RWPE1 (cell line): ENCODE results near the gene CLSTN2.
"Not testable (repeated sequence)": the region's sequence is repeated elsewhere in the genome, so short reads cannot be mapped to it uniquely, and the experiment has no call there.

Experiments
- CTCF ChIA-PET: fragments of 350-600 bp; sonication (Branson Sonifier 250); formaldehyde crosslinking; extraction: SDS; loops from one replicate; lab custom pipeline; 2021; lab: Yijun Ruan, JAX
- POLR2A ChIA-PET: fragments of 400-600 bp; formaldehyde crosslinking; extraction: SDS; loops from one replicate; lab custom pipeline; 2020; ENCODE audit warnings: antibody characterized with exemption; ENCODE audit not compliant: low non-redundant PET; lab: Yijun Ruan, JAX
- DNase-seq: peaks from one replicate; pipeline ENCODE4 v3.0.0; 2012; ENCODE audit warnings: low spot score
- H3K27ac ChIP-seq: fragments of 450-650 bp; 2 replicates; pipeline ENCODE4 v1.5.1; 2017
- TF ChIP-seq, protein P1 (sequence below): fragments of 450-650 bp; conservative IDR thresholded peaks from 2 replicates; pipeline ENCODE4 v1.5.1; 2017; ENCODE audit warnings: low read depth, mild to moderate bottlenecking

CLSTN2 gene

GRCh38 chr3:140423146-140423545, 488.2 kb downstream of the CLSTN2 start:
- no peak for DNase-seq
- POLR2A ChIA-PET = no interaction called here
- TF ChIP-seq, protein P1, sequence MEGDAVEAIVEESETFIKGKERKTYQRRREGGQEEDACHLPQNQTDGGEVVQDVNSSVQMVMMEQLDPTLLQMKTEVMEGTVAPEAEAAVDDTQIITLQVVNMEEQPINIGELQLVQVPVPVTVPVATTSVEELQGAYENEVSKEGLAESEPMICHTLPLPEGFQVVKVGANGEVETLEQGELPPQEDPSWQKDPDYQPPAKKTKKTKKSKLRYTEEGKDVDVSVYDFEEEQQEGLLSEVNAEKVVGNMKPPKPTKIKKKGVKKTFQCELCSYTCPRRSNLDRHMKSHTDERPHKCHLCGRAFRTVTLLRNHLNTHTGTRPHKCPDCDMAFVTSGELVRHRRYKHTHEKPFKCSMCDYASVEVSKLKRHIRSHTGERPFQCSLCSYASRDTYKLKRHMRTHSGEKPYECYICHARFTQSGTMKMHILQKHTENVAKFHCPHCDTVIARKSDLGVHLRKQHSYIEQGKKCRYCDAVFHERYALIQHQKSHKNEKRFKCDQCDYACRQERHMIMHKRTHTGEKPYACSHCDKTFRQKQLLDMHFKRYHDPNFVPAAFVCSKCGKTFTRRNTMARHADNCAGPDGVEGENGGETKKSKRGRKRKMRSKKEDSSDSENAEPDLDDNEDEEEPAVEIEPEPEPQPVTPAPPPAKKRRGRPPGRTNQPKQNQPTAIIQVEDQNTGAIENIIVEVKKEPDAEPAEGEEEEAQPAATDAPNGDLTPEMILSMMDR = no peak
- no peak overlapping the region for H3K27ac ChIP-seq
- CTCF ChIA-PET = no interaction called here

DNA sequence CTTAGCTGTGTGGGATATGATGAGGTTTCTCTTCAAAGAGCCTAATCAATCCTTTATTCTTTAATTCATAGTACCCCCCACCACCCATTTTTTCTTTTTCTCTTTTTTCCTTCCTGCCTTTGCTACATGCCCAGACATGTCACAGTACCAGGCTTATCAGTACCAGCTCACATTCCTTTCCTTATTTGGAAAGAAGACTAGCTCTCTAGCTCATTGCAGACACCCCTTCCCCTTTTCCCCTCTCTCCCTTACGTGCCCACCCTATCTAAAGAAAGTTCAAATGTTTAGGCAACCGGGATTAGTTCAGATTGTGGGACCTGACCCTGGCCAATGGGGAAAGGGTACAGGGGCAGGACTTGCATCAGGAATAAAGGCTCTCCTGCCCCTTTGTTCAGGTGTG, 488.6 kb downstream of the CLSTN2 start:
- H3K27ac ChIP-seq, DNase-seq, CTCF ChIA-PET, POLR2A ChIA-PET: not testable (repeated sequence)

GRCh38 chr3:140424211-140424610, 489.2 kb downstream of the CLSTN2 start:
- DNase-seq = no peak
- POLR2A ChIA-PET = no interaction called here
- H3K27ac ChIP-seq = no peak overlapping the region
- TF ChIP-seq, protein P1 = no peak
- CTCF ChIA-PET = no interaction called here

GRCh38 chr3:140424726-140425125, 489.7 kb downstream of the CLSTN2 start:
- TF ChIP-seq, protein P1 = no peak
- no peak overlapping the region for H3K27ac ChIP-seq
- DNase-seq = no peak
- CTCF ChIA-PET = interaction anchor here (0.6 kb wide), 1 partner anchor 710 kb away, joined by 3 read pairs; no protein-coding TSS in a partner anchor
- POLR2A ChIA-PET = no interaction called here

- TF ChIP-seq, protein P1 = no peak
- no peak overlapping the region for H3K27ac ChIP-seq
- ChIA-PET POLR2A (no interaction called here), CTCF (no interaction called here)
- no peak for DNase-seq
Measured at GRCh38 chr3:140427786-140428185, 492.8 kb downstream of the CLSTN2 start.

GRCh38 chr3:140428380-140428779, 493.4 kb downstream of the CLSTN2 start:
- TF ChIP-seq, protein P1 = no peak
- no peak overlapping the region for H3K27ac ChIP-seq
- POLR2A ChIA-PET = no interaction called here
- CTCF ChIA-PET = no interaction called here
- no peak for DNase-seq

DNA sequence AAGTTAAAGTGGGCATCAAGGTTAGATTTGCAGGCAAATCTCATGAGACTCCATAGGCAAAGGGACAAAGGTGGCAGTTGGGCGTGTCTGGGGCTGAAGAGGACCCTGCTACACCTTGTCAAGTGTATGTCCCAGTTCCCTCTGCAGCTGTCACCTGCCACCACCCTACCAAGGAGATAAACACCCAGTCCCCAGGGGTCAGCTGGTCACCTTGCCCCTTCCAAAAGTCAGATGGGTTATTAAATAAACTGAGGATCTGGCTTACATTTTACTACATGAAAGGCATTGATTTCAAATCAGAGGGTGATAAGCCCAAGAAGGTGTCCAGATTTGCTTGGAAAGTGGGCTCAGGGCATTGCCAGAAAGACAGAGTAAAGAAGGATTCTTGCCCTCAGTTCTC, 494.8 kb downstream of the CLSTN2 start:
- CTCF ChIA-PET = no interaction called here
- DNase-seq = no peak
- TF ChIP-seq, protein P1 = no peak
- POLR2A ChIA-PET = no interaction called here
- no peak overlapping the region for H3K27ac ChIP-seq
